SK-N-SH treated with all-trans-retinoic acid at 6 μM for 48 hours (cell line): ENCODE measurements around the gene ALG3.
A peak's percentile ranks its signal among the peaks of the same experiment; 100 is the strongest.

ENCODE experiments used
- ATAC-seq: fragments of 200-7000 bp; cut with Tn5 transposase; 3 replicates; pipeline ENCODE4 v1.9.1; 2020; ENCODE audit warnings: mild to moderate bottlenecking, moderate library complexity
- ARNTL ChIP-seq: fragments of 450-650 bp; formaldehyde crosslinking; IDR thresholded peaks from 2 replicates; pipeline ENCODE4 v1.5.0; 2020; ENCODE audit warnings: low read depth, mild to moderate bottlenecking, moderate library complexity, borderline replicate concordance
- GLIS3 ChIP-seq: fragments of 250-450 bp; sonication (Bioruptor Pico); IDR thresholded peaks from 2 replicates; pipeline ENCODE4 v1.5.0; 2020; ENCODE audit warnings: mild to moderate bottlenecking, moderate library complexity
- OSR1 ChIP-seq: fragments of 250-450 bp; sonication (Bioruptor Pico); IDR thresholded peaks from 2 replicates; pipeline ENCODE4 v1.8.0; 2022; ENCODE audit warnings: moderate library complexity, mild to moderate bottlenecking, inconsistent platforms
- PPARA ChIP-seq: fragments of 250-450 bp; sonication (Bioruptor Pico); IDR thresholded peaks from 2 replicates; pipeline ENCODE4 v1.5.0; 2020; ENCODE audit warnings: mild to moderate bottlenecking, borderline replicate concordance
- RARB ChIP-seq: fragments of 250-450 bp; sonication (Bioruptor Pico); IDR thresholded peaks from 2 replicates; pipeline ENCODE4 v1.8.0; 2021; ENCODE audit warnings: mild to moderate bottlenecking, moderate library complexity
- SNAI2 ChIP-seq: fragments of 250-450 bp; sonication (Bioruptor Pico); IDR thresholded peaks from 2 replicates; pipeline ENCODE4 v1.5.0; 2020; ENCODE audit warnings: mild to moderate bottlenecking, moderate library complexity
- TCF4 ChIP-seq: fragments of 250-450 bp; sonication (Bioruptor Pico); IDR thresholded peaks from 2 replicates; pipeline ENCODE4 v1.8.0; 2021; ENCODE audit warnings: mild to moderate bottlenecking, moderate library complexity, borderline replicate concordance
- TOX ChIP-seq: fragments of 250-450 bp; sonication (Bioruptor Pico); IDR thresholded peaks from 2 replicates; pipeline ENCODE4 v1.8.0; 2021; ENCODE audit warnings: mild to moderate bottlenecking, moderate library complexity, borderline replicate concordance
- ZFP3 ChIP-seq: fragments of 250-450 bp; sonication (Bioruptor Pico); IDR thresholded peaks from 2 replicates; pipeline ENCODE4 v1.5.0; 2020; ENCODE audit warnings: mild to moderate bottlenecking, moderate library complexity
- ZFP30 ChIP-seq: fragments of 450-650 bp; formaldehyde crosslinking; IDR thresholded peaks from 2 replicates; pipeline ENCODE4 v1.5.0; 2022; ENCODE audit warnings: mild to moderate bottlenecking, moderate library complexity
- ZNF70 ChIP-seq: fragments of 450-650 bp; formaldehyde crosslinking; IDR thresholded peaks from 2 replicates; pipeline ENCODE4 v1.5.0; 2020; ENCODE audit warnings: mild to moderate bottlenecking, moderate library complexity
- ZNF8 ChIP-seq: fragments of 450-650 bp; formaldehyde crosslinking; IDR thresholded peaks from 2 replicates; pipeline ENCODE4 v1.5.0; 2020; ENCODE audit warnings: mild to moderate bottlenecking, moderate library complexity
- TF ChIP-seq, protein P1 (sequence below): fragments of 250-450 bp; sonication (Bioruptor Pico); IDR thresholded peaks from 2 replicates; pipeline ENCODE4 v1.5.1; 2020; ENCODE audit warnings: low read depth, mild to moderate bottlenecking, moderate library complexity
- TF ChIP-seq, protein P2 (sequence below): fragments of 250-450 bp; sonication (Bioruptor Pico); IDR thresholded peaks from 2 replicates; pipeline ENCODE4 v1.5.0; 2020; ENCODE audit warnings: mild to moderate bottlenecking, moderate library complexity
- TF ChIP-seq, protein P3 (sequence below): fragments of 250-450 bp; sonication (Bioruptor Pico); IDR thresholded peaks from 2 replicates; pipeline ENCODE4 v1.5.1; 2021; ENCODE audit warnings: mild to moderate bottlenecking, moderate library complexity
- TF ChIP-seq, protein P4 (sequence below): fragments of 250-450 bp; sonication (Bioruptor Pico); IDR thresholded peaks from 2 replicates; pipeline ENCODE4 v1.8.0; 2021; ENCODE audit warnings: low read depth, mild to moderate bottlenecking, moderate library complexity, borderline replicate concordance
- TF ChIP-seq, protein P5 (sequence below): fragments of 250-450 bp; sonication (Bioruptor Pico); IDR thresholded peaks from 2 replicates; pipeline ENCODE4 v1.8.0; 2020; ENCODE audit warnings: mild to moderate bottlenecking, moderate library complexity, borderline replicate concordance

Gene ALG3

DNA sequence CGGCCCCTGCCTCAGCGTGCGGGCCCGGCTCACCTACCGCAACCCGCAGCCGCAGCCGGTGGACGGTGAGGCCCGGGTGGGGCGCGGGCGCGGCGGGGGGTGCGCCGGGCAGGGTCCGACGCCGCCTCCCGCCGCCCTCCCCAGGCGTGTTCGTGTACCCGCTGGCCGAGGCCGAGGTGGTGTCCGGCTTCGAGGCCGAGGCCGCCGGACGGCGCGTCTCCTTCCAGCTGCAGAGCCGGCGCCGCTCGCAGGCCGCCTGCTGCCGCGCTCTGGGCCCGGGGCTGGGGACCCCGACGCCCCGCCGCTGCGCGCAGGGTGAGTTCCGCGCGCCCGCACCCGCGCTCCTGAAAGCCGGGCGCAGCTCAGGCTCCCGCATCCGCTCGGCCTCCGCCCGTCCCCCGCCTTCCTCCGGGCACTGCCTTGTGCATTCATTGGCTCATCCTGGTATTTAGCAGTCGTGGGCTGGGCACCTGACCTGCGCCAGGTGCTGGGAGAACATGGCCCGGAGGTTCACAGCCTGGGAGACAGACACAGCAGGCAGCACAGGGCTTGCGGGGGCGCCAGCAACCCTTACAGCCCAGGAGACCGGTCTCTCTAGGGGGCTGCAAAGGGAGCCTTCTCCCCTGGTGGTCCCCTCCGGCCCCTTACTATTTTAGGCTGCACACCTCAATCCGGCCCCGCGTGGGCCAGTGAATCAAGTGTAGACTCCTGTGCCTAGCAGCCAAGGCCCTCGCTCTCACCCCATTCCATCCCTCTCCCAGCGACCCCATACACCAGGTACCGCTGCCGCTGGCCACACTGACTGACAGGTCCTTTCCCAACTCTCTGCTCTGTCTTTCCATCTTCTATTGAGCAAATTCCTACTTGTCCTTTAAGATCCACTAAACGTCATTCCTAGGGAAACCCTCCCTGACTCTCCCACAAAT, 17.9 kb downstream of the ALG3 start:
- no peak for ATAC-seq

DNA sequence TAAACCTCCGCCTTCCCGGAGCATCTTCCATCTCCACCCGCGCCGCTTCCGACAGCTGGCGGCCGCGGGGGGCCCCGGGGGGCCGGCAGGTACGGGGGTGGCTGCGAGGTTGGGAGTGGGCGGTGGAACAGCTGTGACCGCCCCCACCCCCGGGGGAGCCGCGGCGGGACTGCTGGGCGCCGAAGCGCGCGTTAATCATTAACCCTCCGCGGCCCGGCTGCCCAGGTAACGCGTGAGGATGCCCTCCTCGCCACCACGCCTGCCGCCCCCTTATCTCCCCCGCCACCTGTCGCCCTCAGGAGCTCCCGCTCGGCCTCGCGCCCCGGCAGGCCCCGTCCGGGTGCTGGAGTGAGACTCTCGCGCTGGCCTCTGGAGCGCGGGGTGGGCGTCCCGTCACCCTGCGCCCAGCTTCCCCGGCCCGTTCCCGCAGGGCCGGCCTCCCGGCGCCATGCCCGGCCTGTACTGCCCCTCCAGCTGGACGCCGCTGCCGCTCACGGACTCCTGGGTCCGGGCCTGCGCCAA, 18.6 kb downstream of the ALG3 start:
- TF ChIP-seq, protein P1, sequence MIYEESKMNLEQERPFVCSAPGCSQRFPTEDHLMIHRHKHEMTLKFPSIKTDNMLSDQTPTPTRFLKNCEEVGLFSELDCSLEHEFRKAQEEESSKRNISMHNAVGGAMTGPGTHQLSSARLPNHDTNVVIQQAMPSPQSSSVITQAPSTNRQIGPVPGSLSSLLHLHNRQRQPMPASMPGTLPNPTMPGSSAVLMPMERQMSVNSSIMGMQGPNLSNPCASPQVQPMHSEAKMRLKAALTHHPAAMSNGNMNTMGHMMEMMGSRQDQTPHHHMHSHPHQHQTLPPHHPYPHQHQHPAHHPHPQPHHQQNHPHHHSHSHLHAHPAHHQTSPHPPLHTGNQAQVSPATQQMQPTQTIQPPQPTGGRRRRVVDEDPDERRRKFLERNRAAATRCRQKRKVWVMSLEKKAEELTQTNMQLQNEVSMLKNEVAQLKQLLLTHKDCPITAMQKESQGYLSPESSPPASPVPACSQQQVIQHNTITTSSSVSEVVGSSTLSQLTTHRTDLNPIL (CRISPR knock-in tag): no peak
- ATAC-seq: no peak

More for the DNA sequence above, 17.9 kb downstream of the ALG3 start:
- TF ChIP-seq ZFP3 (CRISPR knock-in tag) (no peak), GLIS3 (CRISPR knock-in tag) (no peak), ZFP30 (CRISPR knock-in tag) (no peak), ZNF8 (CRISPR knock-in tag) (no peak), ZNF70 (CRISPR knock-in tag) (no peak), PPARA (no peak)
- TF ChIP-seq, protein P2, sequence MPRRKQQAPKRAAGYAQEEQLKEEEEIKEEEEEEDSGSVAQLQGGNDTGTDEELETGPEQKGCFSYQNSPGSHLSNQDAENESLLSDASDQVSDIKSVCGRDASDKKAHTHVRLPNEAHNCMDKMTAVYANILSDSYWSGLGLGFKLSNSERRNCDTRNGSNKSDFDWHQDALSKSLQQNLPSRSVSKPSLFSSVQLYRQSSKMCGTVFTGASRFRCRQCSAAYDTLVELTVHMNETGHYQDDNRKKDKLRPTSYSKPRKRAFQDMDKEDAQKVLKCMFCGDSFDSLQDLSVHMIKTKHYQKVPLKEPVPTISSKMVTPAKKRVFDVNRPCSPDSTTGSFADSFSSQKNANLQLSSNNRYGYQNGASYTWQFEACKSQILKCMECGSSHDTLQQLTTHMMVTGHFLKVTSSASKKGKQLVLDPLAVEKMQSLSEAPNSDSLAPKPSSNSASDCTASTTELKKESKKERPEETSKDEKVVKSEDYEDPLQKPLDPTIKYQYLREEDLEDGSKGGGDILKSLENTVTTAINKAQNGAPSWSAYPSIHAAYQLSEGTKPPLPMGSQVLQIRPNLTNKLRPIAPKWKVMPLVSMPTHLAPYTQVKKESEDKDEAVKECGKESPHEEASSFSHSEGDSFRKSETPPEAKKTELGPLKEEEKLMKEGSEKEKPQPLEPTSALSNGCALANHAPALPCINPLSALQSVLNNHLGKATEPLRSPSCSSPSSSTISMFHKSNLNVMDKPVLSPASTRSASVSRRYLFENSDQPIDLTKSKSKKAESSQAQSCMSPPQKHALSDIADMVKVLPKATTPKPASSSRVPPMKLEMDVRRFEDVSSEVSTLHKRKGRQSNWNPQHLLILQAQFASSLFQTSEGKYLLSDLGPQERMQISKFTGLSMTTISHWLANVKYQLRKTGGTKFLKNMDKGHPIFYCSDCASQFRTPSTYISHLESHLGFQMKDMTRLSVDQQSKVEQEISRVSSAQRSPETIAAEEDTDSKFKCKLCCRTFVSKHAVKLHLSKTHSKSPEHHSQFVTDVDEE (CRISPR knock-in tag): no peak
- TF ChIP-seq, protein P3, sequence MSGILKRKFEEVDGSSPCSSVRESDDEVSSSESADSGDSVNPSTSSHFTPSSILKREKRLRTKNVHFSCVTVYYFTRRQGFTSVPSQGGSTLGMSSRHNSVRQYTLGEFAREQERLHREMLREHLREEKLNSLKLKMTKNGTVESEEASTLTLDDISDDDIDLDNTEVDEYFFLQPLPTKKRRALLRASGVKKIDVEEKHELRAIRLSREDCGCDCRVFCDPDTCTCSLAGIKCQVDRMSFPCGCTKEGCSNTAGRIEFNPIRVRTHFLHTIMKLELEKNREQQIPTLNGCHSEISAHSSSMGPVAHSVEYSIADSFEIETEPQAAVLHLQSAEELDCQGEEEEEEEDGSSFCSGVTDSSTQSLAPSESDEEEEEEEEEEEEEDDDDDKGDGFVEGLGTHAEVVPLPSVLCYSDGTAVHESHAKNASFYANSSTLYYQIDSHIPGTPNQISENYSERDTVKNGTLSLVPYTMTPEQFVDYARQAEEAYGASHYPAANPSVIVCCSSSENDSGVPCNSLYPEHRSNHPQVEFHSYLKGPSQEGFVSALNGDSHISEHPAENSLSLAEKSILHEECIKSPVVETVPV (CRISPR knock-in tag): no peak
- TF ChIP-seq, protein P4, sequence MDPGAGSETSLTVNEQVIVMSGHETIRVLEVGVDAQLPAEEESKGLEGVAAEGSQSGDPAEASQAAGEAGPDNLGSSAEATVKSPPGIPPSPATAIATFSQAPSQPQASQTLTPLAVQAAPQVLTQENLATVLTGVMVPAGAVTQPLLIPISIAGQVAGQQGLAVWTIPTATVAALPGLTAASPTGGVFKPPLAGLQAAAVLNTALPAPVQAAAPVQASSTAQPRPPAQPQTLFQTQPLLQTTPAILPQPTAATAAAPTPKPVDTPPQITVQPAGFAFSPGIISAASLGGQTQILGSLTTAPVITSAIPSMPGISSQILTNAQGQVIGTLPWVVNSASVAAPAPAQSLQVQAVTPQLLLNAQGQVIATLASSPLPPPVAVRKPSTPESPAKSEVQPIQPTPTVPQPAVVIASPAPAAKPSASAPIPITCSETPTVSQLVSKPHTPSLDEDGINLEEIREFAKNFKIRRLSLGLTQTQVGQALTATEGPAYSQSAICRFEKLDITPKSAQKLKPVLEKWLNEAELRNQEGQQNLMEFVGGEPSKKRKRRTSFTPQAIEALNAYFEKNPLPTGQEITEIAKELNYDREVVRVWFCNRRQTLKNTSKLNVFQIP (CRISPR knock-in tag): no peak
- TF ChIP-seq, protein P5, sequence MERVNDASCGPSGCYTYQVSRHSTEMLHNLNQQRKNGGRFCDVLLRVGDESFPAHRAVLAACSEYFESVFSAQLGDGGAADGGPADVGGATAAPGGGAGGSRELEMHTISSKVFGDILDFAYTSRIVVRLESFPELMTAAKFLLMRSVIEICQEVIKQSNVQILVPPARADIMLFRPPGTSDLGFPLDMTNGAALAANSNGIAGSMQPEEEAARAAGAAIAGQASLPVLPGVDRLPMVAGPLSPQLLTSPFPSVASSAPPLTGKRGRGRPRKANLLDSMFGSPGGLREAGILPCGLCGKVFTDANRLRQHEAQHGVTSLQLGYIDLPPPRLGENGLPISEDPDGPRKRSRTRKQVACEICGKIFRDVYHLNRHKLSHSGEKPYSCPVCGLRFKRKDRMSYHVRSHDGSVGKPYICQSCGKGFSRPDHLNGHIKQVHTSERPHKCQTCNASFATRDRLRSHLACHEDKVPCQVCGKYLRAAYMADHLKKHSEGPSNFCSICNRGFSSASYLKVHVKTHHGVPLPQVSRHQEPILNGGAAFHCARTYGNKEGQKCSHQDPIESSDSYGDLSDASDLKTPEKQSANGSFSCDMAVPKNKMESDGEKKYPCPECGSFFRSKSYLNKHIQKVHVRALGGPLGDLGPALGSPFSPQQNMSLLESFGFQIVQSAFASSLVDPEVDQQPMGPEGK: no peak

DNA sequence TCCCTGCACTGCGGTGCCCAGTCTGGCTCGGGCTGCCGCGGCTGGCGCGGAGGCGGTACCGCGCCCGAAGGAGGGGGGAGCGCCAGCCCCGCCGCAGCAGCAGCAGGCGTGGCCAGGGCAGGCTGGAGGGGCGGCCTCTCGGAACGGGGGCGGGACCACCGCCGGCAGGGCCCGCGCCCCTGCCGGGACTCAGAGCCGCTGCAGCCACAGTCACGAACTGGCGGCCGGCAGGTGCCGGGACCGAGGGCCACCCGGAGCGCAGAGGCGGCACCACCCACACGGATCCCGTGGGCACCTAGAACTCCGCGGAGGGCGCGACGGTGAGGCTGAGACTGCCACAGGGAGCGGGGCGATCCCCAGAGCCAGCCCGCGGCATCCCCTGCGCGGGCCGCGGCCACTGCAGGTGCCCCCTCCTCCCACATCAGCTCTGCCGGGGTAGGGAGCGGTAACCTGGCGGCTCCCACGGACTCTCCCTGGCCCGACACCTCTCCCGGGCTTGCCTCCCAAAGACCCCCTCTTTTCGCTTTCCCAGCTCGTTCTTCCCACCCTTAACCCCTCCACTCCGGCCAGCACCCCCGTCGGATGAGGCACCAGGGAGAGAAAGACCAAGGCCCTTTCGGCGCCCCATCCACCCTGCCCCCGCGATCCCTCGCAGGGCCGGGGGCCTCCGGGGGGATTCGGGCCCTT, 19.2 kb downstream of the ALG3 start, which contains the start of gene VWA5B2:
VWA5B2 (plus strand) TSS at position 192 of the 687 bp plus-strand sequence. CDS start 944 bp downstream, outside the sequence.
- ATAC-seq: peak; percentile 90
- peak; percentile 63; the same call in 1 of the 2 replicates for TF ChIP-seq SNAI2 (CRISPR knock-in tag)
- TF ChIP-seq RARB (CRISPR knock-in tag): no peak
- TF ChIP-seq ZFP3 (CRISPR knock-in tag): no peak

DNA sequence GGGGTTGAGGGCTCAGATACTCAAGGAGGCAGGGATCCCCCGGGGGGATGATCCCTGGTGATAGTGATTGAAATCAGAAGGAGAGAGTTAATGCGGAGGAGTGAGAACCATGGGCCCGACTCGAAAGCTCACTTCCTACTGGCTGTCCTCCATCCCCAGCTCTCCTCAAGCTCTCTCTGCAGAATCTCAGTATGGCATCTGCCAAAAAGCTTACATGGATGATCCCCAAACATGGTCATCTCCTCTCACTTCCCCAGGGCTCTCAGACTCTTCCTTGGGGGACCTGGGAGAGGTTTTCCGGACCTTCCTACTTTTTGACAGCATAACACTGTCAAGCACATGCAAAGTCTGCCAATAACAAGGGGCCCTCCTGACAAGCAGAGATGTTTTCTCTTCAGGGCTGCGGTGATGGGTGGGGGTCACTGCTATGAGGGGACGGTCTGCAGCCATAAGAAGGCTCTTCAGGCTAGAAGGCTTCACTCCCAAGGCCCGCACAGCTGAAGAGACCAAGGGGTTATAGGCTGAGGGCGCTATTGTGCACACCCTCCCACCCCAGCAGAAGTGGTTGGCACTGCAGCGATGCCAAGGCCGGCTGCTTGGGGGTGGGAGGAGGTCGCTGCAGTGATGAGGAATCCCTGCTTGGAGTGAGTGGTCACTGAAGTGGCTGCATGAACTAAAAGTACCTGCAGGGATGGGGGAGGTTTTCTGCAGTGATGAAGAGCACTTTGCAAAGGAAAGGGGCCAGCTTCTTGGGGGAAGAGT, 20.2 kb downstream of the ALG3 start:
- ATAC-seq: no peak
- TF ChIP-seq ZFP3 (CRISPR knock-in tag): no peak
- TF ChIP-seq, protein P1 (CRISPR knock-in tag): no peak
- TF ChIP-seq TOX (CRISPR knock-in tag): no peak
- TF ChIP-seq, protein P2 (CRISPR knock-in tag): no peak
- TF ChIP-seq OSR1 (CRISPR knock-in tag): no peak
- TF ChIP-seq ARNTL (CRISPR knock-in tag): no peak
- TF ChIP-seq ZFP30 (CRISPR knock-in tag): no peak
- no peak for TF ChIP-seq TCF4 (CRISPR knock-in tag)
- no peak for TF ChIP-seq RARB (CRISPR knock-in tag)
